ENCODE results near the gene ERCC2. TPM values are rescaled to one million over a fixed set of nuclear protein-coding genes. Genes with fewer than 3 reads are reported as not detected.
"Not testable (repeated sequence)": the region's sequence is repeated elsewhere in the genome, so short reads cannot be mapped to it uniquely, and the experiment has no call there.

The ERCC2 gene
- 6.6 TPM for total RNA-seq
- 10 to 100 TPM; 13.5 to 19.9 (median 15.3) TPM for polyA plus RNA-seq (ENCODE audit: insufficient read depth in 1 of 8, insufficient read length in 8 of 8, low replicate concordance in 1 of 8)
- long read RNA-seq, donor 1, result 0 reads
- long read RNA-seq, donor 2, result 0 reads
- long read RNA-seq, donor 3, full-length matches to known transcripts, result 2 of 2 reads
- long read RNA-seq, donor 3, partial matches to known transcripts, result 0 of 2 reads
- long read RNA-seq, donor 3, other reads (novel, unspliced or antisense), result 0 of 2 reads
- long read RNA-seq, donor 4, full-length matches to known transcripts, result 1 of 1 reads
- long read RNA-seq, donor 4, partial matches to known transcripts, result 0 of 1 reads
- long read RNA-seq, donor 4, other reads (novel, unspliced or antisense), result 0 of 1 reads
- long read RNA-seq, donor 5, full-length matches to known transcripts, result 2 of 2 reads
- long read RNA-seq, donor 5, partial matches to known transcripts, result 0 of 2 reads
- long read RNA-seq, donor 5, other reads (novel, unspliced or antisense), result 0 of 2 reads
- long read RNA-seq, donor 6, full-length matches to known transcripts, result 2 of 2 reads
- long read RNA-seq, donor 6, partial matches to known transcripts, result 0 of 2 reads
- long read RNA-seq, donor 6, other reads (novel, unspliced or antisense), result 0 of 2 reads
- long read RNA-seq, donor 7, full-length matches to known transcripts, result 1 of 1 reads
- long read RNA-seq, donor 7, partial matches to known transcripts, result 0 of 1 reads
- long read RNA-seq, donor 7, other reads (novel, unspliced or antisense), result 0 of 1 reads
- long read RNA-seq, donor 8, result 0 reads
- long read RNA-seq, donor 9, result 0 reads
- long read RNA-seq, donor 10, result 0 reads
- long read RNA-seq, donor 11, partial matches to known transcripts, result 0 of 2 reads
- long read RNA-seq, donor 11, other reads (novel, unspliced or antisense), result 0 of 2 reads

DNA sequence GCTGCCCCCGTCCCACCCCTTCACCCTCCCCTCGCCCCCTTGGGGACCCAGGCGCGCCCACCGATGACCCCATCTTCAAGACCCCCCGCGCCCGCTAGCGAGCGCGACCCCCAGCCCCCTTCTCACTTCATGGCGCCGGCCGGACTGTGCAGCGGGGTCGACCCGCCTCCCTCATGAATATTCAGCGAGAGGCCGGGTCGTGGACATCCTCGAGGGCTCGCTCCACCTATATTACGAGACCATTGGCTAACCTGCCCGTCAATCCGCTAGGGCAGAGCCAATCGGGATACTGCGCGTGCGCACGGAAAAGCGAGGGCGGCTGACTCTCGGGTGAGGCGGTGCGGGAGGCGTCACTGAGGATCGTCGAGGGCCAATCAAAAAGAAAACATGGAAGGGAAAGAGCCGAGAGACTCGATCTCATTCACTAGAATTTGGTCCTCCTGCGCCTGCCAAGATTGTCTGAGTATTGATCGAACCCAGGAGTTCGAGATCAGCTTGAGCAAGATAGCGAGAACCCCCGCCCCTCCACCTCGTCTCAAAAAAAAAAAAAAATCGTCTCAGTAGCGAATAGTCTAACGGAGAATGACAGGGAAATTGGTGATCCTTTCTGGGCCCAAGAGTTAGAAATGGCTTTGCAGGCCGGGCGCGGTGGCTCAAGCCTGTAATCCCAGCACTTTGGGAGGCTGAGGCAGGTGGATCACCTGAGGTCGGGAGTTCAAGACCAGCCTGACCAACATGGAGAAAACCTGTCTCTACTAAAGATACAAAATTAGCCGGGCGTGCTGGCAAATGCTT lies at the start of gene ERCC2:
Gene ERCC2, minus strand, starts transcription at position 164 of the 795 bp plus-strand sequence. Its CDS starts 33 bp downstream, at position 131.
- Histone ChIP-seq H3K4me1 (ENCODE audit: control insufficient read depth, insufficient read depth, low read length) (peaks cover 10% of the 10 kb centered on the region), H3K27me3 (ENCODE audit: control insufficient read depth, insufficient read depth, low read length) (no peaks in the 10 kb centered on the region), H3K36me3 (ENCODE audit: control insufficient read depth, insufficient read depth, low read length) (peaks cover 9% of the 10 kb centered on the region), H3K4me3 (ENCODE audit: low read length) (peak within 1 kb of the TSS; percentile 88), H3K9me3 (replicated peaks; ENCODE audit: control insufficient read depth, low read depth, low read length) (no peaks in the 10 kb centered on the region), H3K27ac (ENCODE audit: low read length) (peak within 1 kb of the TSS; percentile 91)
- 2% methylated on average over 39 of the region's 55 CpGs for WGBS (ENCODE audit: insufficient coverage)
- DNase-seq, result peak; percentile 100

DNA sequence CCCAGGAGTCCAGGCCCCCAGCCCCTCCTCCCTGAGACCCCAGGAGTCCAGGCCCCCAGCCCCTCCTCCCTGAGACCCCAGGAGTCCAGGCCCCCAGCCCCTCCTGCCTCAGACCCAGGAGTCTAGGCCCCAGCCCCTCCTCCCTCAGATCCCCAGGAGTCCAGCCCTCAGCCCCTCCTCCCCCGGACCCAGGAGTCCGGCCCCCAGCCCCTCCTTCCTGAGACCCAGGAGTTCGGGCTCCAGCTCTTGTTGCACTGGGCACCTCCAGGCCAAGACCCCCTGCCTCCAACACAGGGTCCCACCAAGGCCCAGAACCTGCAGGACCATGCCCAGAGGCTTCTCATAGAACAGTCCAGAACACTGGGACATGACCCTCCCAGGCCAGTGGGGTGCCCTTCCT lies 49.5 kb upstream of the ERCC2 start:
- Histone ChIP-seq H3K27me3 (ENCODE audit: control insufficient read depth, insufficient read depth, low read length) (no peaks in the 10 kb centered on the region), H3K27ac (ENCODE audit: low read length) (peak overlapping the region; percentile 57), H3K4me3 (ENCODE audit: low read length) (no peak overlapping the region), H3K4me1 (ENCODE audit: control insufficient read depth, insufficient read depth, low read length) (peaks cover 33% of the 10 kb centered on the region), H3K9me3 (replicated peaks; ENCODE audit: control insufficient read depth, low read depth, low read length) (no peaks in the 10 kb centered on the region), H3K36me3 (ENCODE audit: control insufficient read depth, insufficient read depth, low read length) (peaks cover 58% of the 10 kb centered on the region)
- 52% methylated on average over 3 of the region's 3 CpGs for WGBS (ENCODE audit: insufficient coverage)
- DNase-seq, result no peak

DNA sequence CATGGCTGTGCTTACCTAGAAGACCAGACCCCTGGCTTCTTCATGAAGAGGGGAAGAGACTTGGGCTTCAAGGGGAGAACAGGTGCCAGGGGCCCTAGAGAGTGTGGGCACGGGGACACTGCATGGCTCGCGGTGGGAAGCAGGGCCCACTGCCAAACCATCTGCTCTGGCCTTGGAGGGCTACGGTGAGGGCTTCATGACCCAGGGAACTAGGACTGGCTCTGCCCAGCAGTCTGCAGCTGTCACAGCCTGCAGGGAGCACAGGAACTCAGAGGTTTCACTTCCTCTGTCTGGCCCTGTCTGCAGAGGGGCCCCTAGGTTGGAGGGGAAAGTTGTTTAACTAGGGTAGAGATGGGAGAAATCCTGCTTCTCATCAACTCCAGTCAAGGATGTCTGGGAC lies 49.0 kb upstream of the ERCC2 start:
- Histone ChIP-seq H3K9me3 (replicated peaks; ENCODE audit: control insufficient read depth, low read depth, low read length) (no peaks in the 10 kb centered on the region), H3K4me1 (ENCODE audit: control insufficient read depth, insufficient read depth, low read length) (peaks cover 33% of the 10 kb centered on the region), H3K4me3 (ENCODE audit: low read length) (no peak overlapping the region), H3K27me3 (ENCODE audit: control insufficient read depth, insufficient read depth, low read length) (no peaks in the 10 kb centered on the region), H3K36me3 (ENCODE audit: control insufficient read depth, insufficient read depth, low read length) (peaks cover 63% of the 10 kb centered on the region), H3K27ac (ENCODE audit: low read length) (peak overlapping the region; percentile 81)
- peak; percentile 75 for DNase-seq
- WGBS (ENCODE audit: insufficient coverage), result 62% methylated on average over 4 of the region's 4 CpGs

DNA sequence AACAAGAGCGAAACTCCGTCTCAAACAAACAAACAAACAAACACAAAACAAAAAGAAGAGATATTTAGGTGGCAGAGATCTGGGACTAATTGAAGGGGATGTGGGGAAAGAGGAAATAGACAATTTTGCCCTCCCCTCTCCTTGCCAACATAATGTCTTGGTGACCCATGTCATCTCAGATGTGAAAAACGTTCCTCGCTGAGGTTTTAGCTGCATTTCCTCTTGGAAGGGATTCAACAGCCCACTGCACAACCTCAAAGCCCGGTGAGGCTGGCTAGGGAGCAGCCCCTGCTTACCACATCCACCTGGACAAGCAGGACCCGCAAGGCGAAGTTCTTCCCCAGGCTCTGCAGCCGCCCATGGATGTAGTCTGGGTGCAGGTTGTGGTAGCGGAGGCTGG lies 48.4 kb upstream of the ERCC2 start:
- no peaks in the 10 kb centered on the region for H3K27me3 ChIP-seq (ENCODE audit: control insufficient read depth, insufficient read depth, low read length)
- peaks cover 28% of the 10 kb centered on the region for H3K4me1 ChIP-seq (ENCODE audit: control insufficient read depth, insufficient read depth, low read length)
- H3K27ac ChIP-seq (ENCODE audit: low read length), result peak overlapping the region; percentile 81
- H3K4me3 ChIP-seq (ENCODE audit: low read length), result no peak overlapping the region
- peaks cover 69% of the 10 kb centered on the region for H3K36me3 ChIP-seq (ENCODE audit: control insufficient read depth, insufficient read depth, low read length)
- no peaks in the 10 kb centered on the region for H3K9me3 ChIP-seq (replicated peaks; ENCODE audit: control insufficient read depth, low read depth, low read length)
- 62% methylated on average over 2 of the region's 9 CpGs for WGBS (ENCODE audit: insufficient coverage)
- DNase-seq, result no peak

DNA sequence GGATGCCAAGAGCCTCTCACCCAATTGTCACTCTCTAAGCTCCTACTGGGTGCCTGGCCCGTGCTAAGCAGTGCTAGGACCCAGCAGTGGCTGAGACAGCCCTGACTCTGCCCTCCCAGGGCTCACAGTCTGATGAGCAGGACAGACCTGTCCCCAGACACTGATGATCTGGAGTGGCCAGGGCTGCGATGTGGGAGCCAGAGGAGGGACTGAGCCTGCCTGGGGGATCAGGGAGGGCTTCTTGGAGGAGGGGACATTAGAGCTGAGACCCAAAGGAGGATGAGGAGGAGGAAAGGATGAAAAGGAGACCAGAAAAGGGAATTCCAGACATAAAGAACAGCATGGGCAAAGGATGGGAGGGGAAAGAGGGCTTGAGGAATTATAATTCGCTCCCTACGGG lies 46.8 kb upstream of the ERCC2 start:
- no peaks in the 10 kb centered on the region for H3K9me3 ChIP-seq (replicated peaks; ENCODE audit: control insufficient read depth, low read depth, low read length)
- no peaks in the 10 kb centered on the region for H3K27me3 ChIP-seq (ENCODE audit: control insufficient read depth, insufficient read depth, low read length)
- H3K4me1 ChIP-seq (ENCODE audit: control insufficient read depth, insufficient read depth, low read length), result peaks cover 19% of the 10 kb centered on the region
- WGBS (ENCODE audit: insufficient coverage), result 66% methylated on average over 4 of the region's 4 CpGs
- no peak for DNase-seq
- H3K36me3 ChIP-seq (ENCODE audit: control insufficient read depth, insufficient read depth, low read length), result peaks cover 81% of the 10 kb centered on the region
- no peak overlapping the region for H3K27ac ChIP-seq (ENCODE audit: low read length)
- no peak overlapping the region for H3K4me3 ChIP-seq (ENCODE audit: low read length)

DNA sequence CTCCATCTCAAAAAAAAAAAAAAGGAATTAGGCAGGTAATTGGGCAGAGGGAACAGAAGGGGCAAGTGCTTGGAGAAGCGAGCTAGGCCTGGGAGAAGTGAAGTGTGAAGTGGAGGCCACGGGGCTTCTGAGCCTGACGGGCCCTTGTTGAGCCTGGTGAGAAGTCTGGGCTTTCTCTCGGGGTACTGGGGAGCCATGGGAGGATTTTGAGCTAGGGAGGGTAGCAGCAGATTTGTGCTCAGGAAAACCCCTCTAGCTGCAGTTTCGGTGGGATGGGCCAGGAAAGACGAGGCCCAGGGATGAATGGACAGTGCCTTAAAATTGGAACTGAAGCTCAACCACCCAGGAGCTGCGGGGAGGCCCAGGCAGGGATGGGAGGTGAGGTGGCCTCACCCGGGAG lies 44.1 kb upstream of the ERCC2 start:
- DNase-seq, result no peak
- H3K27me3 ChIP-seq (ENCODE audit: control insufficient read depth, insufficient read depth, low read length), result no peaks in the 10 kb centered on the region
- peaks cover 8% of the 10 kb centered on the region for H3K4me1 ChIP-seq (ENCODE audit: control insufficient read depth, insufficient read depth, low read length)
- H3K9me3 ChIP-seq (replicated peaks; ENCODE audit: control insufficient read depth, low read depth, low read length), result no peaks in the 10 kb centered on the region
- 97% methylated on average over 6 of the region's 8 CpGs for WGBS (ENCODE audit: insufficient coverage)
- H3K27ac ChIP-seq (ENCODE audit: low read length), result no peak overlapping the region
- peaks cover 68% of the 10 kb centered on the region for H3K36me3 ChIP-seq (ENCODE audit: control insufficient read depth, insufficient read depth, low read length)
- no peak overlapping the region for H3K4me3 ChIP-seq (ENCODE audit: low read length)

DNA sequence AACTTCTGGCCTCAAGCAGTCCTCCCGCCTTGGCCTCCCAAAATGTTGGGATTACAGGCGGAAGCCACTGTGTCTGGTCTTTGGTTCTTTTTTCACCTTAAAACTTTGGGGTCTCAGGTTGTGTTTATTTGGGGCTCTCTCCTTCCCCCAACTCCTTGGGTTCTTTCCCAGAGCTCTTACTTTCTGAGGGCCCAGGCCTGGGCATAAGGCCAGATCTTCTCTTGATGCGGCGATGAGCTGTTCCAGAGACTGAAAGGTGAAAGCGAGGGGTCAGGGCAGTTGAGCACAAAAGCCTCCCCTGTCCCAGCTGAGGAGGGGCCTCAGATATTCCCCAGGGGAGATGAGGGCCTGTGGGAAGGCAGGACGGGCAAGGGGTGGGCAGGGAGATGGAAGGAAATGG lies 43.1 kb upstream of the ERCC2 start:
- H3K36me3 ChIP-seq (ENCODE audit: control insufficient read depth, insufficient read depth, low read length), result peaks cover 66% of the 10 kb centered on the region
- H3K9me3 ChIP-seq (replicated peaks; ENCODE audit: control insufficient read depth, low read depth, low read length), result no peaks in the 10 kb centered on the region
- no peaks in the 10 kb centered on the region for H3K27me3 ChIP-seq (ENCODE audit: control insufficient read depth, insufficient read depth, low read length)
- no peak overlapping the region for H3K27ac ChIP-seq (ENCODE audit: low read length)
- H3K4me1 ChIP-seq (ENCODE audit: control insufficient read depth, insufficient read depth, low read length), result no peaks in the 10 kb centered on the region
- 94% methylated on average over 2 of the region's 6 CpGs for WGBS (ENCODE audit: insufficient coverage)
- no peak for DNase-seq
- no peak overlapping the region for H3K4me3 ChIP-seq (ENCODE audit: low read length)

DNA sequence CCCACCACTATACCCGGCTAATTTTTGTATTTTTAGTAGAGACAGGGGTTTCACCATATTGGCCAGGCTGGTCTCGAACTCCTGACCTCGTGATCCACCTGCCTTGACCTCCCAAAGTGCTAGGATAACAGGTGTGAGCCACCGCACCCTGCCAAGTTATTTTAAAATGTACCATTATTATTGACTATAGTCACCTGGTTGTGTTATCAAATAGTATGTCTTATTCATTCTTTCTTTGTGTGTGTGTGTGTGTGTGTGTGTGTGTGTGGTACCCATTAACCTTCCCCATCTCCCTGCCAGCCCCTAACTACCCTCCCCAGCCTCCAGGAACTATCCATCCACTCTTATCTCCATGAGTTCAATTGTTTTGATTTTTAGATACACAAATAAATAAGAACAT lies 40.0 kb upstream of the ERCC2 start:
- Histone ChIP-seq H3K4me1 (ENCODE audit: control insufficient read depth, insufficient read depth, low read length) (peaks cover 19% of the 10 kb centered on the region), H3K36me3 (ENCODE audit: control insufficient read depth, insufficient read depth, low read length) (peaks cover 42% of the 10 kb centered on the region)
- not testable (repeated sequence) for H3K9me3 ChIP-seq (replicated peaks; ENCODE audit: control insufficient read depth, low read depth, low read length); H3K4me3 ChIP-seq (ENCODE audit: low read length); H3K27me3 ChIP-seq (ENCODE audit: control insufficient read depth, insufficient read depth, low read length); DNase-seq; H3K27ac ChIP-seq (ENCODE audit: low read length)
- no CpG with 5 or more reads among the region's 4 CpGs for WGBS (ENCODE audit: insufficient coverage)

DNA sequence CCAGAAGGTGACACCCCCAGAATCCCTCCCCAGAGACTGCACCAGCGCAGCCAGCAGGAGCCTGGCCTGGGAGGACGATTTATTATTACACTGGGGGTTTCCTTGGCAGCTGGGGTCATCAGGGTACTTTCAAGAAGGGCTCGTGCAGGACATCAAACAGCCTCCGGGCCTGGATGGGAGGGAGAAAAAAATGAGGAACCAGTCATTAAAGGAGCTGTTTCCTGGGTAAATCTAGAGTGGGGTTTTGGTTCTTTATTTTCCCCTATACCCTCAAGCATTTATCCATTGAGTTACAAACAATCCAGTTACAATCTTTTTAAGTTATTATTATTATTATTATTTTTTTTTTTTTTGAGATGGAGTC lies 39.2 kb upstream of the ERCC2 start:
- peaks cover 26% of the 10 kb centered on the region for H3K4me1 ChIP-seq (ENCODE audit: control insufficient read depth, insufficient read depth, low read length)
- no peak overlapping the region for H3K27ac ChIP-seq (ENCODE audit: low read length)
- no peaks in the 10 kb centered on the region for H3K9me3 ChIP-seq (replicated peaks; ENCODE audit: control insufficient read depth, low read depth, low read length)
- WGBS (ENCODE audit: insufficient coverage), result no CpG with 5 or more reads among the region's 4 CpGs
- H3K27me3 ChIP-seq (ENCODE audit: control insufficient read depth, insufficient read depth, low read length), result peaks cover 15% of the 10 kb centered on the region
- H3K4me3 ChIP-seq (ENCODE audit: low read length), result no peak overlapping the region
- DNase-seq, result no peak
- H3K36me3 ChIP-seq (ENCODE audit: control insufficient read depth, insufficient read depth, low read length), result peaks cover 38% of the 10 kb centered on the region

Measured in muscle of leg (tissue), 16 donors.